SJSA1 (cell line): Measurements from ENCODE around the gene TRIM69. TPM values are rescaled to one million over a fixed set of nuclear protein-coding genes. Genes with fewer than 3 reads are reported as not detected.
"Not testable (repeated sequence)": the region's sequence is repeated elsewhere in the genome, so short reads cannot be mapped to it uniquely, and the experiment has no call there.

Experiments used
- DNase-seq, 2 experiments: peaks; one replicate each; pipeline ENCODE4 v3.0.0-alpha.2; 2015 to 2020; ENCODE audit warnings: low spot score in 2 of 2, low read depth in 1 of 2
- H3K27ac ChIP-seq: fragments of 250-450 bp; sonication (Bioruptor Pico); 2 replicates; pipeline ENCODE4 v1.5.1; 2020; ENCODE audit warnings: mild to moderate bottlenecking, moderate library complexity
- H3K27me3 ChIP-seq: fragments of 250-450 bp; sonication (Bioruptor Pico); replicated peaks from 2 replicates; pipeline ENCODE4 v1.5.1; 2020; ENCODE audit warnings: mild to moderate bottlenecking, moderate library complexity
- H3K36me3 ChIP-seq: fragments of 250-450 bp; sonication (Bioruptor Pico); 2 replicates; pipeline ENCODE4 v1.5.1; 2020; ENCODE audit warnings: mild to moderate bottlenecking
- H3K4me1 ChIP-seq: fragments of 250-450 bp; sonication (Bioruptor Pico); replicated peaks from 2 replicates; pipeline ENCODE4 v1.6.1; 2021; ENCODE audit warnings: mild to moderate bottlenecking
- H3K4me3 ChIP-seq: fragments of 250-450 bp; sonication (Bioruptor Pico); 2 replicates; pipeline ENCODE4 v1.5.1; 2020; ENCODE audit warnings: mild to moderate bottlenecking
- H3K9me3 ChIP-seq: fragments of 250-450 bp; sonication (Bioruptor Pico); replicated peaks from 2 replicates; pipeline ENCODE4 v1.5.1; 2020; ENCODE audit warnings: mild to moderate bottlenecking
- total RNA-seq: library from RNA; depleted of rRNA; stranded (reverse); fragments of >200 nt; shearing (Covaris generic); gene quantifications from 2 replicates; pipeline ENCODE4 v1.2.3, GENCODE V29; 2014

The TRIM69 gene
- total RNA-seq, 1 experiment from 2014 or later, result 9.1 TPM

- DNase-seq, result no peak
- Histone ChIP-seq H3K27me3 (no peaks in the 10 kb centered on the region), H3K9me3 (no peaks in the 10 kb centered on the region), H3K4me1 (no peaks in the 10 kb centered on the region), H3K36me3 (peaks cover 41% of the 10 kb centered on the region), H3K27ac (no peak overlapping the region), H3K4me3 (no peak overlapping the region)
Observed at GRCh38 chr15:44720460-44721176, 15.7 kb upstream of the TRIM69 start.

GRCh38 chr15:44722011-44722410 lies 14.3 kb upstream of the TRIM69 start:
- Histone ChIP-seq H3K4me3 (no peak overlapping the region), H3K27ac (no peak overlapping the region), H3K9me3 (no peaks in the 10 kb centered on the region), H3K27me3 (no peaks in the 10 kb centered on the region), H3K4me1 (peaks cover 11% of the 10 kb centered on the region), H3K36me3 (peaks cover 27% of the 10 kb centered on the region)
- DNase-seq, result no peak

GRCh38 chr15:44726136-44726535 lies 10.2 kb upstream of the TRIM69 start:
- Histone ChIP-seq H3K4me1 (peaks cover 29% of the 10 kb centered on the region), H3K27ac (peak overlapping the region; percentile 77), H3K9me3 (no peaks in the 10 kb centered on the region), H3K27me3 (no peaks in the 10 kb centered on the region), H3K4me3 (no peak overlapping the region), H3K36me3 (no peaks in the 10 kb centered on the region)
- DNase-seq, result no peak

GRCh38 chr15:44726568-44727484 lies 9.5 kb upstream of the TRIM69 start:
- H3K4me1 ChIP-seq, result peaks cover 29% of the 10 kb centered on the region
- no peaks in the 10 kb centered on the region for H3K27me3 ChIP-seq
- no peaks in the 10 kb centered on the region for H3K36me3 ChIP-seq
- H3K9me3 ChIP-seq, result no peaks in the 10 kb centered on the region
- DNase-seq, result peak; percentile 78 to 83
- H3K4me3 ChIP-seq, result no peak overlapping the region
- H3K27ac ChIP-seq, result peak overlapping the region; percentile 77

- no peaks in the 10 kb centered on the region for H3K9me3 ChIP-seq
- H3K36me3 ChIP-seq, result no peaks in the 10 kb centered on the region
- peaks cover 29% of the 10 kb centered on the region for H3K4me1 ChIP-seq
- no peak overlapping the region; the same call in 1 of the 2 replicates for H3K4me3 ChIP-seq
- no peaks in the 10 kb centered on the region for H3K27me3 ChIP-seq
- DNase-seq, result no peak
- H3K27ac ChIP-seq, result peak overlapping the region; percentile 77
Observed at GRCh38 chr15:44727485-44728231, 8.7 kb upstream of the TRIM69 start.

- not testable (repeated sequence) for H3K9me3 ChIP-seq, H3K27me3 ChIP-seq, H3K36me3 ChIP-seq, DNase-seq
- H3K4me3 ChIP-seq, result peak overlapping the region; percentile 51
- H3K27ac ChIP-seq, result peak overlapping the region; percentile 77
- H3K4me1 ChIP-seq, result peaks cover 29% of the 10 kb centered on the region
Observed at GRCh38 chr15:44728232-44728575, 8.1 kb upstream of the TRIM69 start.

GRCh38 chr15:44728576-44729407 lies 7.5 kb upstream of the TRIM69 start:
- H3K27ac ChIP-seq, result peak overlapping the region; percentile 77
- no peaks in the 10 kb centered on the region for H3K27me3 ChIP-seq
- peak; percentile 93 to 99 for DNase-seq
- peaks cover 29% of the 10 kb centered on the region for H3K4me1 ChIP-seq
- peak overlapping the region; percentile 51 for H3K4me3 ChIP-seq
- H3K36me3 ChIP-seq, result no peaks in the 10 kb centered on the region
- no peaks in the 10 kb centered on the region for H3K9me3 ChIP-seq

- DNase-seq, result no peak
Observed at GRCh38 chr15:44729408-44730127, 6.8 kb upstream of the TRIM69 start.

GRCh38 chr15:44734839-44735481 lies 1.4 kb upstream of the TRIM69 start:
- Histone ChIP-seq H3K4me1 (0 out of 2 replicates have a peak, but pooled peaks cover under 1% of the 10 kb centered on the region), H3K27me3 (no peaks in the 10 kb centered on the region), H3K27ac (no peak overlapping the region), H3K9me3 (no peaks in the 10 kb centered on the region), H3K36me3 (no peaks in the 10 kb centered on the region), H3K4me3 (no peak overlapping the region)
- DNase-seq, result no peak

More at GRCh38 chr15:44729408-44730127, 6.8 kb upstream of the TRIM69 start:
- Histone ChIP-seq H3K36me3 (no peaks in the 10 kb centered on the region), H3K27ac (peak overlapping the region; percentile 77), H3K4me1 (peaks cover 29% of the 10 kb centered on the region), H3K27me3 (no peaks in the 10 kb centered on the region), H3K9me3 (no peaks in the 10 kb centered on the region), H3K4me3 (peak overlapping the region; percentile 51)

GRCh38 chr15:44735482-44736180 lies 697 bp upstream of the TRIM69 start:
- H3K36me3 ChIP-seq, result no peaks in the 10 kb centered on the region
- H3K27ac ChIP-seq, result no peak overlapping the region
- no peak overlapping the region for H3K4me3 ChIP-seq
- DNase-seq, result no peak
- no peaks in the 10 kb centered on the region for H3K4me1 ChIP-seq
- no peaks in the 10 kb centered on the region for H3K9me3 ChIP-seq
- H3K27me3 ChIP-seq, result no peaks in the 10 kb centered on the region

GRCh38 chr15:44738340-44738984 lies 2.1 kb downstream of the TRIM69 start:
- no peak overlapping the region for H3K27ac ChIP-seq
- DNase-seq, result peak in 1 of 2 experiments; percentile 54
- H3K4me1 ChIP-seq, result no peaks in the 10 kb centered on the region
- H3K4me3 ChIP-seq, result no peak overlapping the region
- no peaks in the 10 kb centered on the region for H3K9me3 ChIP-seq
- no peaks in the 10 kb centered on the region for H3K36me3 ChIP-seq
- no peaks in the 10 kb centered on the region for H3K27me3 ChIP-seq
